Measurements from ENCODE around the gene PECR.

- TF ChIP-seq ZNF830 (tag by site-specific recombination; IDR thresholded peaks at IDR 0.05; ENCODE audit: low read depth), result no peak
- no peak for TF ChIP-seq ZNF274 (IDR thresholded peaks at IDR 0.05; ENCODE audit: low read length)
- no peak for TF ChIP-seq ZNF274 (tag by site-specific recombination; IDR thresholded peaks at IDR 0.05; ENCODE audit: borderline replicate concordance)
- TF ChIP-seq CTCF (tag by site-specific recombination; IDR thresholded peaks at IDR 0.05), result no peak
- TF ChIP-seq REST (tag by site-specific recombination; IDR thresholded peaks at IDR 0.05), result no peak
- no peak for TF ChIP-seq ZNF18 (tag by site-specific recombination; IDR thresholded peaks at IDR 0.05)
- no peak for TF ChIP-seq ZNF157 (tag by site-specific recombination; IDR thresholded peaks at IDR 0.05)
These were observed 31.3 kb upstream of the PECR start for GRCh38 chr2:216112926-216113325.
